ENCODE measurements around the gene PIGN. TPM values are rescaled to one million over a fixed set of nuclear protein-coding genes. Genes with fewer than 3 reads are reported as not detected.

PIGN gene
- polyA plus RNA-seq, 3 donors: 4.1 to 14.7 (median 14.6) TPM

DNA sequence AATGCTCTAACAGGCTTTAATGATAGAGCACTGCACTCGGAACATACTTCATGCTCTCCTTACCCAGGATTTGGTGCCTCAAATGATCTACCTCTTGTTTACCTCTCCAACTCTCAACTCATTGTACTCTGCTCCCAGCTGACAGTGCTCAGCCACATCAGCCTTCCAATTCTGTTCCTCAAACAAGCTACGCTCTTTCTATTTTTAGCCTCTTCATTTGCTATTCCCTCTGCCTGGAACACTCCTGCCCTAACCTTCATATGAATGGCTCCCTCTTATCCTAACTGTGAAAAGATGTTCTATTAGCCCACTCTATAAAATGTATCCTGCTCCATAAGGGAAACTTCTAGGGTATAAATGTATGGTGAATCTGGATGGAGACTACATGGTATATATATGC lies 42.5 kb downstream of the PIGN start:
- H2AFZ ChIP-seq (ENCODE audit: insufficient read depth, low read depth, low read length, poor library complexity, severe bottlenecking): no peak overlapping the region
- peaks cover 20 to 42% of the 10 kb centered on the region in 2 donors for H3K36me3 ChIP-seq (replicated peaks in 1 of 2; ENCODE audit: control insufficient read depth in 1 of 2, insufficient read depth in 2 of 2, low read length in 2 of 2)
- no peak overlapping the region for H3K4me2 ChIP-seq (replicated peaks; ENCODE audit: extremely low read depth, low read length, poor library complexity, severe bottlenecking)
- H3K9me3 Mint-ChIP-seq: no peaks in the 10 kb centered on the region
- no peak overlapping the region for H3K9ac ChIP-seq (ENCODE audit: insufficient read depth, low read length, poor library complexity, severe bottlenecking)
- H3K36me3 Mint-ChIP-seq: peaks cover 29 to 34% of the 10 kb centered on the region in 2 donors
- H3K9me3 ChIP-seq (replicated peaks in 1 of 2; ENCODE audit: control insufficient read depth in 1 of 2, insufficient read depth in 1 of 2, low read length in 2 of 2): no peaks in the 10 kb centered on the region
- WGBS (ENCODE audit: insufficient coverage): 93% methylated on average over 2 of the region's 2 CpGs
- no peaks in the 10 kb centered on the region for H4K20me1 ChIP-seq (ENCODE audit: insufficient read depth, low read length)
- H3K27ac ChIP-seq (ENCODE audit: low read depth in 1 of 2, low read length in 2 of 2): no peak overlapping the region
- H3K27ac Mint-ChIP-seq: peak overlapping the region in 1 of 7 donors; percentile 52
- DNase-seq: no peak
- no peaks in the 10 kb centered on the region for H3K79me2 ChIP-seq (ENCODE audit: insufficient read depth, low read length)
- H3K4me3 Mint-ChIP-seq: no peak overlapping the region
- H3K4me1 Mint-ChIP-seq: no peaks in the 10 kb centered on the region
- H3K4me1 ChIP-seq (ENCODE audit: control insufficient read depth in 1 of 2, insufficient read depth in 2 of 2, low read length in 2 of 2): peaks cover 2 to 7% of the 10 kb centered on the region in 2 donors
- no peak overlapping the region for H3K4me3 ChIP-seq (replicated peaks in 1 of 3; ENCODE audit: low read depth in 2 of 3, low read length in 3 of 3)
- no peaks in the 10 kb centered on the region for H3K27me3 ChIP-seq (ENCODE audit: control insufficient read depth in 2 of 2, insufficient read depth in 2 of 2, low read length in 2 of 2)
- no peaks in the 10 kb centered on the region for H3K27me3 Mint-ChIP-seq (ENCODE audit: low read depth in 3 of 3)
- TF ChIP-seq, protein P1, sequence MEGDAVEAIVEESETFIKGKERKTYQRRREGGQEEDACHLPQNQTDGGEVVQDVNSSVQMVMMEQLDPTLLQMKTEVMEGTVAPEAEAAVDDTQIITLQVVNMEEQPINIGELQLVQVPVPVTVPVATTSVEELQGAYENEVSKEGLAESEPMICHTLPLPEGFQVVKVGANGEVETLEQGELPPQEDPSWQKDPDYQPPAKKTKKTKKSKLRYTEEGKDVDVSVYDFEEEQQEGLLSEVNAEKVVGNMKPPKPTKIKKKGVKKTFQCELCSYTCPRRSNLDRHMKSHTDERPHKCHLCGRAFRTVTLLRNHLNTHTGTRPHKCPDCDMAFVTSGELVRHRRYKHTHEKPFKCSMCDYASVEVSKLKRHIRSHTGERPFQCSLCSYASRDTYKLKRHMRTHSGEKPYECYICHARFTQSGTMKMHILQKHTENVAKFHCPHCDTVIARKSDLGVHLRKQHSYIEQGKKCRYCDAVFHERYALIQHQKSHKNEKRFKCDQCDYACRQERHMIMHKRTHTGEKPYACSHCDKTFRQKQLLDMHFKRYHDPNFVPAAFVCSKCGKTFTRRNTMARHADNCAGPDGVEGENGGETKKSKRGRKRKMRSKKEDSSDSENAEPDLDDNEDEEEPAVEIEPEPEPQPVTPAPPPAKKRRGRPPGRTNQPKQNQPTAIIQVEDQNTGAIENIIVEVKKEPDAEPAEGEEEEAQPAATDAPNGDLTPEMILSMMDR (IDR thresholded peaks at IDR 0.05): no peak
- intact Hi-C loops (cut with micrococcal nuclease): no loop called here

DNA sequence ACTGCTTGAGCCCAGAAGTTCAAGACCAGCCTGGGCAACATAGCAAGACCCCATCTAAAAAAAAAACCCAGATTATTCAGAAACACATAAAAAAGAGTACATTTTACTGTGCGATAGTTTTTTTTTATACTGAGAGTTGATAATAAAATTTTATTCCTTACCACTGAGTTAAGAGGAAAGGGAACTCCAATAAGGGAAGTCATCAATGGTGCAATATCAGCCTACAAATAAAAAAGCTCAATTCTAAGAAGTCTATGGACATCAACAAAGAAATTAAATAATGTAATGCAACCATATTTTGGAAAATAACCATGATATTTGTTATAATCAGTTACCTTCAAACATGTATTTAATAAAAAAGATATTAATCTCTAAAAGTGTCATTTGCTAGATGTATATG lies 46.6 kb downstream of the PIGN start:
- H3K79me2 ChIP-seq (ENCODE audit: insufficient read depth, low read length): no peaks in the 10 kb centered on the region
- H3K4me3 Mint-ChIP-seq: no peak overlapping the region
- no peaks in the 10 kb centered on the region for H3K9me3 Mint-ChIP-seq
- H3K4me3 ChIP-seq (replicated peaks in 1 of 3; ENCODE audit: low read depth in 2 of 3, low read length in 3 of 3): no peak overlapping the region
- intact Hi-C loops (cut with micrococcal nuclease): no loop called here
- H3K36me3 ChIP-seq (replicated peaks in 1 of 2; ENCODE audit: control insufficient read depth in 1 of 2, insufficient read depth in 2 of 2, low read length in 2 of 2): peaks cover 18 to 53% of the 10 kb centered on the region in 2 donors
- no peak overlapping the region for H3K27ac ChIP-seq (ENCODE audit: low read depth in 1 of 2, low read length in 2 of 2)
- H3K27me3 Mint-ChIP-seq (ENCODE audit: low read depth in 3 of 3): no peaks in the 10 kb centered on the region
- peaks cover 3% of the 10 kb centered on the region for H3K4me1 Mint-ChIP-seq
- H3K27me3 ChIP-seq (ENCODE audit: control insufficient read depth in 2 of 2, insufficient read depth in 2 of 2, low read length in 2 of 2): no peaks in the 10 kb centered on the region
- peak; percentile 7 to 24 (median 7) for DNase-seq
- peaks cover 40 to 44% of the 10 kb centered on the region in 2 donors for H3K36me3 Mint-ChIP-seq
- H2AFZ ChIP-seq (ENCODE audit: insufficient read depth, low read depth, low read length, poor library complexity, severe bottlenecking): no peak overlapping the region
- peaks cover 2 to 9% of the 10 kb centered on the region in 2 donors for H3K4me1 ChIP-seq (ENCODE audit: control insufficient read depth in 1 of 2, insufficient read depth in 2 of 2, low read length in 2 of 2)
- H3K27ac Mint-ChIP-seq: no peak overlapping the region
- H3K4me2 ChIP-seq (replicated peaks; ENCODE audit: extremely low read depth, low read length, poor library complexity, severe bottlenecking): no peak overlapping the region
- H3K9ac ChIP-seq (ENCODE audit: insufficient read depth, low read length, poor library complexity, severe bottlenecking): no peak overlapping the region
- no peaks in the 10 kb centered on the region for H3K9me3 ChIP-seq (replicated peaks in 1 of 2; ENCODE audit: control insufficient read depth in 1 of 2, insufficient read depth in 1 of 2, low read length in 2 of 2)
- TF ChIP-seq, protein P1 (IDR thresholded peaks at IDR 0.05): no peak
- H4K20me1 ChIP-seq (ENCODE audit: insufficient read depth, low read length): no peaks in the 10 kb centered on the region
- WGBS (ENCODE audit: insufficient coverage): no CpG with 5 or more reads among the region's 1 CpG

All from CD14-positive monocyte (primary cell).